Endothelial cell of umbilical vein (primary cell): ENCODE measurements around the gene PPM1L.

Source experiments
- CTCF ChIP-seq, 2 donors: IDR thresholded peaks; 1 replicate in 1 of 2; 2 replicates in 1 of 2; pipeline ENCODE4 v1.5.1; 2011; ENCODE audit warnings: low read length in 2 of 2, mild to moderate bottlenecking in 2 of 2, moderate library complexity in 2 of 2, control low read depth in 1 of 2, inconsistent platforms in 1 of 2, low read depth in 1 of 2; ENCODE audit not compliant: insufficient read depth in 1 of 2; ENCODE audit errors: extremely low read depth in 1 of 2
- JUN ChIP-seq: IDR thresholded peaks from 2 replicates; pipeline ENCODE4 v1.6.1; 2011; ENCODE audit warnings: borderline replicate concordance, low read depth; ENCODE audit not compliant: insufficient read length, insufficient read depth
- MYC ChIP-seq: IDR thresholded peaks from one replicate; pipeline ENCODE4 v1.6.1; 2011; ENCODE audit warnings: mild to moderate bottlenecking, low read depth, low read length
- POLR2A ChIP-seq: IDR thresholded peaks from 2 replicates; pipeline ENCODE4 v1.6.1; 2012; ENCODE audit warnings: low read depth, mild to moderate bottlenecking, control low read depth, low read length
- POLR2AphosphoS5 ChIP-seq: IDR thresholded peaks from 2 replicates; pipeline ENCODE4 v1.6.1; 2012; ENCODE audit warnings: low read depth, mild to moderate bottlenecking, control low read depth, low read length, moderate library complexity; ENCODE audit not compliant: insufficient read depth

DNA sequence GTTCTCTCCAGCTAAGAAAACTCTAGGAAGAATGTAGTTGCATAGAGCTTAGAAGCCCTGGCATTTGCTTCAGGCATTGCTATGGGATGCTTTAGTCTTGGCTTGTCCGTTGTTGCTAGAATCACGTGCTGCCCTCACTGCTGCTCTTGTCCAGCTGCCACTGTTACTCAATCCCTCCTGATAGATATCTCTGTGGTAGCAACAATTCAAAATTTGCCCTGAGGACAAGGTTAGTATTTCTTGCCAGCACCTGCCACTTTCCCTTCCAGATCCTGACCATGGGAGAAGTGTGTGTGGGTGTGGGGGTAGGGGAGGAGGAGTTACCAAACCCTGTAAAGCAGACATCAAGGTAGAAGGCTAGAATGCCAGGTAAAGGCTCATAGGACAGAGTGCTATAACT lies 113.8 kb downstream of the PPM1L start:
- TF ChIP-seq POLR2AphosphoS5 (no peak), MYC (no peak), CTCF (IDR thresholded peaks at IDR 0.05; ENCODE audit: extremely low read depth in 1 of 2, insufficient read depth in 1 of 2, low read depth in 1 of 2, low read length in 2 of 2) (no peak), JUN (no peak), POLR2A (no peak)
